Ureter (tissue), 1 donor: ENCODE results near the gene ZNF575. TPM values are rescaled to one million over a fixed set of nuclear protein-coding genes. Genes with fewer than 3 reads are reported as not detected.
"Not testable (repeated sequence)": the region's sequence is repeated elsewhere in the genome, so short reads cannot be mapped to it uniquely, and the experiment has no call there.

ENCODE experiments used
- DNase-seq: peaks from one replicate; pipeline ENCODE4 v3.0.0-alpha.2; 2020; ENCODE audit warnings: low spot score
- total RNA-seq: library from RNA; stranded (reverse); gene quantifications from one replicate; pipeline ENCODE4 v1.2.4, GENCODE V29; 2023
- donor health status: DM: yes; HTN: yes; CAD: no.

ZNF575 gene
- total RNA-seq, 1 donor from 2014 or later, result 2.1 TPM

DNA sequence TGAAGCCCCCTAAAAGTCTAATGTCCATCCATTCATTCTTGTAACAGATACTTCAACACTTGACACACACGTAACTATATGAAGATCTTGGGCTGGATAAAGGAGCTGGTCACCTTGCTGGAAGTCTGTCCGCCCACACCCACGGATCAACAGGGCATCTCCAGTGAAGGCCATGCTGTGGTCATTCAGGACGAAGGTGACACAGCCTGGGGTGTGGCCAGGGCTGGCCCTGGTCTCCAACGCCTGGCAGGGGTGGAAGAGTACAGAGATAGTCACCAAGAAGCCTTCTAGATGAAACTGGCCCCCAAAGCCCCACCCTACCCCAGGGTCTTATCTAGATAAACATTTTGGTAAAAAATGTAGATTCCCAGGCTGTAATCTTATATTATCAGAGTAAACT, 21.7 kb upstream of the ZNF575 start:
- DNase-seq, result no peak

DNA sequence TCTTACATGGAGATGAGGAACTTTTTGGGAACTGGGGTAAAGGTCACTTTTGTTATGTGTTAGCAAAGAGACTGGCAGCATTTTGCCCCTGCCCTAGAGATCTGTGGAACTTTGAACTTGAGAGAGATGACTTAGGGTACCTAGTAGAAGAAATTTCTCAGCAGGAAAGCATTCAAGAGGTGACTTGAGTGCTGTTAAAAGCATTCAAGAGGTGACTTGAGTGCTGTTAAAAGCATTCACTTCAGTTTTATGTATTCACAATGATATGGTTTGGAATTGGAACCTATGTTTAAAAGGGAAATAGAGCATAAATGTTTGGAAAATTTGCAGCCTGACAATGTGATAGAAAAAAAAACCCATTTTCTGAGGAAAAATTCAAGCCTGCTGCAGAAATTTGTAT, 20.6 kb upstream of the ZNF575 start:
- DNase-seq, result not testable (repeated sequence)

DNA sequence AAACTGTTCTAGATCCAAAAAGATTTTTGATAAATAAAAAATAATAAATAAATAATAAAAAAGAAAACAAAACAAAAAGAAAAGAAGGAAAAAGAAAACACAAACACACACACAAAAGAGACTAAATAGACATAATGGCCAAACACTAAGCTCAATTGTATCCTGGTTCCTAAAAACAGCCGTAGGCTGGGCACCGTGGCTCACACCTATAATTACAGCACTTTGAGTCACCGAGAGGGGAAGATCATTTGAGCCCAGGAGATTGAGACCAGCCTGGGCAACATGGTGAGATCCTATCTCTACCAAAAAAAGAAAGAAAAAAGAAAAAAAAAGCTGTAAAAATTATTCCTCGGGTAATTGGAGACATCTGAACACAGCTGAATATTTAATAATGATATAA, 14.9 kb upstream of the ZNF575 start:
- no peak for DNase-seq

DNA sequence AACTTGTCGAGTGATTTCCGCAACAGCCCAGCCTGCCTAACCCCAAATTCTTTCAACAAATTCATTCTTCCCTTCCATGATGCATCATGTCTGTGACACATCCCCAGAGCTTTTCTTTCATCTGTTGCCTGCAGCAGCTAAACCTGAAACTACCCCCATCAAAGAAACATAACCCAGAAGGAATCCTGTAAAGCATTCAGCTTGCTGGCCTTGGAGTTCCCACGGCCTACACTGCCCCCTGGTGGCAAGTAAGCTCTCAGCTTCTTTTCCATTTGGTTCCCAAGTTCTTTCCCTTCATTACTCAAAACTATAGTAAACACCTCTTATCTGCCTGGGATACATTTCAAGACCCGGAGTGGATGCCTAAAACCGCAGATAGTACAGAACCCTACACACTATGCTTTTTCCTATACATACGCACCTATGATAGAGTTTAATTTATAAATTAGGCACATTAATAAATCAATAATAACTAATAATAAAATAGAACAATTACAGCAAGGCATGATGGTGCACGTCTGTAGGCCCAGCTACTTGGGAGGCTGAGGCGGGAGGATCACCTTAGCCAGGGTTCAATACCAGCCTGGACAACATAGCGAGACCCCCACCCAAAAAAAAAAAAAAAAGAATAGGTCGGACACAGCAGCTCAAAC, 13.4 kb upstream of the ZNF575 start:
- peak; percentile 82 for DNase-seq

DNA sequence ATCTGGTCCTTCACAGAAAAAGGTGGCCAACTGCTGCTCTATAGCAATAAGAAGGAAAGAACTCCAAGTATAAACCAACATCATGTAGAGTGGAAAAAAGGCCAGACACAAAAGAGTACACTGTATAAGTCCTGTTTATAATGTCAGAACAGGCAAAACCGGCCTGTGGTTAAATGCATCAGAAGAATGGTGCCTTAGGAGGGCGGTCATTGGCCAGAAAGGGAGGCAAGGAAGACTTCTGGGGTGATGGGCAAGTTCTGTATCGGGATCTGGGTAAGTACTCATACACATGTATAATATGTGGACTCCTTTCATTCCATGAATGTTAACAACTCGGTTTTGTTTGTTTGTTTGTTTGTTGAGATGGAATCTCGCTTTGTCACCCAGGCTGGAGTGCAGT, 10.1 kb upstream of the ZNF575 start:
- DNase-seq, result no peak

DNA sequence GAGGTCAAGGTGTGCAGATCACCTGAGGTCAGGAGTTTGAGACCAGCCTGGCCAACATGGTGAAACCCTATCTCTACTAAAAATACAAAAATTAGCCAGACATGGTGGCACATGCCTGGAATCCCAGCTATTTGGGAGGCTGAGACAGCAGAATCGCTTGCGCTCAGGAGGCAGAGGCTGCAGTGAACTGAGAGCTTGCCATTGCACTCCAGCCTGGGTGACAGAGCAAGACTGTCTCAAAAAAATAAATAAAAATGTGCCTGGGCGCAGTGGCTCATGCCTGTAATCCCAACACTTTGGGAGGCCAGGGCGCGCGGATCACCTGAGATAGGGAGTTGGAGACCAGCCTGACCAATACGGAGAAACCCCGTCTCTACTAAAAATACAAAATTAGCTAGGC, 9.3 kb upstream of the ZNF575 start:
- DNase-seq, result not testable (repeated sequence)

DNA sequence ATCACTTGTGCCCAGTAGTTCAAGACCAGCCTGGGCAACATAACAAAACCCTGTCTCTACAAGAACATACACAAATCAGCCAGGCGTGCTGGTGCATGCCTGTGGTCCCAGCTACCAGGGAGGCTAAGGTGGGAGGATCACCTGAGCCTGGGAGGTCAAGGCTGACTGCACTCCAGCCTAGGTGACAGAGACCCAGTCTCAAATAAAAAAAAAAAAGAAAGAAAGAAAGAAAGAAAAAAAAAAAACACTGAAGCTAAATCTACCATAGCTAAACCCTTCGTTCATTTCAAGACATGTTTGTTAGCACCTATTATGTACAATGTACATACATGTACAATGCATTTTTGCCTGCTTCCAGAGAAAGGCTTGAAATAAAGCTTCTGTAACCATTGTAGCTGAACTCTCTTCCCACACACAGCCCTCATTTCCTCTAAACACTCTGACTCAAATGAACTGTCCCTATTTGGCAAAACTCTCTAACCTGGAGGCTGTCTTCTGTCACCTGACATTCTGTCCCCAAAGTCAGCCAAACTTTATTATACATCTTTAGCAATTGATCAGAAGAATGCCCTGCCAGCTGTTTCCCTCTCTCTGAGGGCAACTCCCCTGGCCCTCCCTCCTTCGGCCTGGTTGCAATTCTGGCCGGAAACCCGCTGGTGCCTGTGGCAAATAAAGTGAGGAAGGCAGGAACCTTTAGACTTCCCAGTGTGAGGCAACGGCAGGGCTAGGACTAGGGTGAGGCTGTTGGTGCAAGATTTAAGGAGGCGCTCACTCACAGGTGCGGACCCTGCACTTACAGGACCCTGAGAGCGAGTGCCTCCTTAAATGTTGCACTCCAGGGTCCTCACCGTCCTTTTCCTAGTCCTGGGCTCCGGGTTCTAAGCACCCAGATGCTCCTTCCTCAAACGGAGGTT, 7.8 kb upstream of the ZNF575 start:
- peak; percentile 73 for DNase-seq

DNA sequence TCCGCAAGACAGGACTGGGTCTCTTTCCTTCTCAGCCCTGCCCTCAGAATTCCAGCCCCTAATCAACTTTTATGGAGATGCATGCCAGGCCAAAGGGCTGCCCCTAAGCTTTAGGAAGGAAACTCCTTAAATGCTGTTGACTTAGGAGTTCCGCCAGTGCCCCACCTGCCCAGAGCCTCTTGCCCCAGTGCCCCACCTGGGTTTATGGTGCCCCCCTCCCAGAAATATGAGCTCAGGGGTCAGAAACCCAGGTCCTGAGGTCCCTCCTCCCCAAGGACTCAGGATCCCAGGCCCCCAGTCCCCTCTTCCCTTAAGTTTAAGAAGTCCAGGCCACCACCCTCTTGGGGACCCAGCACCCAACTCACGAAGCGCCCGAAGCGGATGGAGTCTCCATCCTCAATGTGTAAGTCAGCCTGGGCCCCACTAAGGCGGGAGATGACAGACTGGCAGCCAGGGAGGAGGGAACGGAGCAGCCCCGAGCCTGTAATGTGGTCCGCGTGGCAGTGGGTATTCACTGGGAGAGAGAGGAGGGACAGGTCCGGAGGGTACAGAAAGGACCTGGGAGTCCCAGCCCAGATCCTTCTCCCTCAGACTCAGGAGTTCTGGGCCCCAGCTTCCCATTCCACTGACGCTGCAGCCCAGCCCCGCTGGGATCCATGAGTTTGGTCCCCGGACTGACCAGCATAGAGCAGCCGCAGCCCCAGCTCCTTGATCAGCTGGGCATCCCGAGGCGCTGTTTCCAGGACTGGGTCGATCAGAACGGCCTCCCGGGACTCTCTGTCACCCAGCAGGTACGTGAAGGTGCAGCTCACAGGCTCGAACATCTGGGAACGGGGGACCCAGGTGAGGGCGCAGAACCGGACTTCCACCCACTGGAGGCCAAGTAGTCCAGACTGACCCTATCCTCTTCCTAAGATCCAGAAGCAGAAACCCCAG, 6.9 kb upstream of the ZNF575 start:
- DNase-seq, result no peak

DNA sequence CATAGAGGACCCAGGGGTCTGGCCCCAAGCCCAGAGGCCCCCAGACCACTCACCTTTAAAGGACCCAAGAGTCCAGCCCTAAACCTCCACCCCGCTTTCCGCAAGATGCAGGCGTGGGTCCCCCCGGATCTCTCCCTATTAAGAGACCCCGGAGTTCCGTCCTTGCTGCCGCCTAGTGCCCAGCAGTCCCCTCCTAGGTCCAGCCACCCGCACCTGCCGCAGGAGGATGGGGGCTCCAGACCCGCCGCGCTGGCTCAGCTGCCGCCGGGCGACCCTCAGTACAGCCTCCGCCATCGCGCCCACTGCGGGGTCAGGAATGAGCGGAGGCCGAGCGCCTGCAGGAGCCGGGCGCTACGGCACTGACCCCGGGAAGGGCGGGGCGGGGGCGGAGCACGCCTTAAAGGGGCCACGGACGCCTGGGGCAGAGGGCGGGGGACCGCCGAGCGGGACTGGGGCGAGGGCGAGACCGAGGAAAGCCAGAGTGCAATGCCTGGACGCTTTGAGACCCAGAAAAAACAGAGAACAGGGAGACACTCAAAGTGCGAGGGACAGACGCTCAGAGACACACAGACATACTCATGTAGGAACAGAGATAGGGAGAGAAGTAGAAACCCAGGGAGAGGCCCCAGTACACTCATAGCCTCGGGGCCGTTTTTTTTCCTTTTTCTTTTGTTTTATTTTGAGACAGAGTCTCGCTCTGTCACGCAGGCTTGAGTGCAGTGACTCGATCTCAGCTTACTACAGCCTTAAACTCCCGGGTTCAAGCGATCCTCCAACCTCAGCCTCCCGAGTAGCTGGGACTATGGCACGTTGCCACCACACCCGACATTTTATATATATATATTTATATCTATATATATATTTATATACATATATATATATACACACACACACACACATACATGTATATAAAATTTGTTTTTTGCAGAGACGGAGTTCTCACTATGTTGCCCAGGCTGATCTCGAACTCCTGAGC, 5.8 kb upstream of the ZNF575 start, which contains the start of gene ETHE1:
Gene ETHE1 (minus strand): TSS at position 318 of the 976 bp plus-strand sequence. CDS start 24 bp downstream, at position 294.
- DNase-seq, result peak; percentile 81

DNA sequence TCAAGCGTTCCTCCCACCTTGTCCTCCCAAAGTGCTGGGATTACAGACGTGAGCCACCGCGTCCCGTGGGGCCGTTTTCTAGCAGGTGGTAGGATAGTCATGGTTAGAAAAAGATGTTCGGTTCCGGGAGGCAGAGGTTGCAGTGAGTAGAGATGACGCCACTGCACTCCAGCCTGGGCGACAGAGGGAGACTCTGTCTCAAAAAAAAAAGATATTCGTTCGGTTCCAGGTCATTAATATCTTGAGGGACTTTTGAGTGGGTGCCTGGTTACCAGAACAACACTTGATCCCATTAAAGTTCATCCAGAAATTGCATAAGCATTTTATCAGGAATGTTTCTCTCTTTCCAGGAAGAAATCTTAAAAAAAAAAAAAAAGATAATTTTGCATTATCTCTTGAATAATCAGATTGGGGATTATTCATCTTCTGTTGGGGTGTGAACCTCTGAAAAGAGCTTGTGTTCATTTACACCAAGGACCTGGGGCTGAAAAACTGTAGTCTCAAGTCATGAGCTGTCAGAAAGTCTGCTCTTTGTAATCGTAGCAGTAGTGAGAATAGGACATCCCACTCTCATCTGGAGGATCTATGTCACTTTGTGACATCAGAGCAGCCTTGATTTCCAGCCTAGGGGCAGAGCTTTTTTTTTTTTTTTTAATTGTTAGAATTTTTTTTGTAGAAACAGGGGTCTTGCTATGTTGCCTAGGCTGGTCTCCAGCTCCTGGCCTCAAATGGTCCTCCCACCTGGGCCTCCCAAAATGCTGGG, 4.9 kb upstream of the ZNF575 start:
- DNase-seq, result no peak

DNA sequence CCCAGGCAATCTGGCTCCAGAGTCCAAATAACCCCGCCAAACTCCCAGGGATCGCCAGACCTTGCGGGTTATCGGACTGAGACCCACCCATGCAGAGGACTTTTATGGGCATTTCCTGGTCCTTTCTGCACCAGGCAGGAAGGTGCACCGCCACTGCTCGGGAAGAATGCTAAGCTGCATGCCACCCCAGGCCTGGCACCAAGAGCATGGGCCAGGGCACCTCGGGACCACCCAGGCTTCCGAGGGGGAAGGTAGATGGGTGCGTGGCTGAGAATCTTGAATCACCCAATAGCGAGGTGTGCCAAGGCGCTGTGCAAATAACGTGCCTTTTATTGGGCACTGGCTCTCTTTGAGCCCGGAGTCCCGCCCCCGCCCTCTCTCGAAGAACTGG, 422 bp upstream of the ZNF575 start:
- peak; percentile 66 for DNase-seq

DNA sequence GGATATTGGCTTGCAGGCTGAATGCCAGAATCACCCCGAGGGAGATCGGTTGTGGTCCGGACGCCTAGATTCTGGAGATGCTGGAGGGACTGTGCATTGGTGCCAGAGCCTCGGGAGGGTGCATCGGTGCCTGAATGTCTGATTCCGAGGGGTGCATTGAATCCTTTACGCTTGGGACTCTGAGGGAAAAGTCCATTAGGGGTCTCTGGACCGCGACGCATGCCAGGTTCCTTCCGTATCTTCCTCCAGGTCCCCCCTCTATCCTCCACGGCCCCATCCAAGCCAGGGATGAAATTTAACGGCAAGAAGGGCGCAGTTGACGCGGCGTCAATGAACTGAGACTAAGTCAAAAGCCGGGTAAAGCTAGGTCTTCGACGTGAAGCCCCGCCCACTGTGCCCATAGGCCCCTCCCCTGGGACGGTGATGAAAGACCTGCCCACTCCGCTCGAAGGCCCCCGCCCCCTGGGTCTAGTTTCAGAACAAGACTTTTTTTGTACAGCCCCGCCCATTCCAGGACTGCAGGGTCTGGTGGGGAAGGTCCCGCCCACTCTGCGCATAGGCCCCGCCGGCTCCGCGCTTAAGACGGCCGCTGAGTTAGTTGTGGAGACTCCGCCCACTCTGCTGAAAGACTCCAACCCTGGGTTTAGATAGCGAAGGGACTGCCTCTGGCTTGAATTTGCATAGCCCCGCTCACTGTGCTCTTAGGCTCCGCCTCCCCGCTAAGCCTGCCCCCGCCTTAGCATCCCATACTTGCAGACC, 737 bp downstream of the ZNF575 start:
- DNase-seq, result peak; percentile 99

DNA sequence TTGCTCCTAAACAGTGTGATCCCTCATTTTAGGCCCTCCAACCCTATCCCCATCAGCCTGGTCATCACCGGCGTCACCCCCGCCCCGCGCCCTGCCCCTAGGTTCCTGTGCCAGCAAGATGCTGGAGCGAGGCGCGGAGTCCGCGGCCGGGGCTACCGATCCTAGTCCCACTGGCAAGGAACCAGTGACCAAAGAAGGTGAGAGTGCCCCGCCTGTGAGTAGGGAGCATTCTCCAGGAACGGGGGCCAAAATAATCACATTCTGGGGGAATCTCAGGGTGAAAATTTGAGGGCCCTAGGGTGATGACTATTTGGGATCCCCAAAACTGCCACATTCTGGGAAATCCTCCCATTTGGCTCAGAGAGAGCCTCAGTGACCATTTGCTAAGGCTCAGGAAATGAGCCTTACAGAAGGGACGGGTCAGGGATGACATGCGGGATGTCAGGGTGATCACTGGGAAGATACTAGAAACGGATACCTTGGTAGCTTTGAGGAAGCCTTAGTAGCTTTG, 1.4 kb downstream of the ZNF575 start:
- DNase-seq, result no peak

DNA sequence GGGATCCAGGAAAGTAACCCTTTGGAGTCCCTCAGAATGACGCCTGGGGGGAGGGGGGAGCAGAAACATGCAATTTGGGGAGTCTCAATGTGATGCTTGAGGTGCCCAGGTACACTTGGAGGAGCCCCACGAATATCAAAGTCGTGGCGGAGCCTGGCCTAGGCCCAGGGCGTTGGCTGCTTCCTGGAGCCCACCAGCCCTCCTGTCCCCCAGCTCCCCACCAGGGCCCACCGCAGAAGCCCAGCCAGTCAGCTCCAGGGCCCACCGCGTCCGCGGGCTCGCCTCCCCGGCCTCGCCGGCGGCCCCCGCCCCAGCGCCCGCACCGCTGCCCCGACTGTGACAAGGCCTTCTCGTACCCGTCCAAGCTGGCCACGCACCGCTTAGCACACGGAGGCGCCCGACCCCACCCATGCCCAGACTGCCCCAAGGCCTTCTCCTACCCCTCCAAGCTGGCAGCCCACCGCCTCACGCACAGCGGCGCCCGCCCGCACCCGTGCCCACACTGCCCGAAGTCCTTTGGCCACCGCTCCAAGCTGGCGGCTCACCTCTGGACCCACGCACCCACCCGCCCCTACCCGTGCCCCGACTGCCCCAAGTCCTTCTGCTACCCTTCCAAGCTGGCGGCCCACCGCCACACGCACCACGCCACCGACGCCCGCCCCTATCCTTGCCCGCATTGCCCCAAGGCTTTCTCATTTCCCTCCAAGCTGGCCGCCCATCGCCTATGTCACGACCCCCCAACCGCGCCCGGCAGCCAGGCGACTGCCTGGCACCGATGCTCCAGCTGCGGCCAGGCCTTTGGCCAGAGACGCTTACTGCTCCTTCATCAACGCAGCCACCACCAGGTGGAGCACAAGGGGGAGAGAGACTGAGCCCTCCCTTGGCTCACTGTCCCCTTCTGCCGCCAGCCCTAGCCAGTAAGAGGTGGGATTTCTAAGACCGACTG, 2.1 kb downstream of the ZNF575 start:
- peak; percentile 79 for DNase-seq

DNA sequence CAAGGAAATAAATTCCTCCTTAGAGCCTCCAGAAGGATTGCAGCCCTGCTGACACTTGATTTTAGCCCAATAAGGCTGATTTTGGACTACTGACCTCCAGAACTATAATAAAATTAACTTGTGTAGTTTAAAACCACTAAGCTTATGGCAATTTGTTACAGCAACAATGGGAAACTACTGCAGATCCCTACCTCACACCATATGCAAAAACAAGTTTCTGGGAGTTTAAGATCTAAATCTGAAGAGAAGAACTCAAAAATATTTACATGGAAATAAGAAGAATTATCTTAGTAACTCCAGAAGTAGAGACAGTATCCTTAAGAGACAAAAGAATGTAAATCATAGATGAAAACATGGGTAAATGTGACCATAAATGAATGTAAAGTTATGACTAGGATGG, 5.9 kb downstream of the ZNF575 start:
- DNase-seq, result no peak

DNA sequence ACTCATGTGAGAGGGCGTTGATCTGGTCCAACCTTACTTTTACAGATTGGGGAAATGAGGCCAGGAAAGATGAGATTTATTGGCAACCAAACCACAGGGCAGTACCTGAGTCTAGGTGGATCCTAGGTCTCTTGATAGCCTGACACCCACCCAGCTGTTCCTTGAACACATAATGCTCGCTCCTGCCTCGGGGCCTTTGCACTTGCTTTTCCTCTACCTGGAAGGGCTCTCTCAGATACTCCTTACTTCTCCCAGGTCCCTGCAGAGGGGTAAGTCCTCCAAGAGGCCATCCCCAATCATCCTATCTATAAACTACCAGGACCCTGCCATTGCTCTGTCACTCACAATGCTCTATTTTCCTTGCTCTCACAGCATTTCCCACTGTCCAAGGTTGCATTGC, 7.4 kb downstream of the ZNF575 start:
- no peak for DNase-seq

DNA sequence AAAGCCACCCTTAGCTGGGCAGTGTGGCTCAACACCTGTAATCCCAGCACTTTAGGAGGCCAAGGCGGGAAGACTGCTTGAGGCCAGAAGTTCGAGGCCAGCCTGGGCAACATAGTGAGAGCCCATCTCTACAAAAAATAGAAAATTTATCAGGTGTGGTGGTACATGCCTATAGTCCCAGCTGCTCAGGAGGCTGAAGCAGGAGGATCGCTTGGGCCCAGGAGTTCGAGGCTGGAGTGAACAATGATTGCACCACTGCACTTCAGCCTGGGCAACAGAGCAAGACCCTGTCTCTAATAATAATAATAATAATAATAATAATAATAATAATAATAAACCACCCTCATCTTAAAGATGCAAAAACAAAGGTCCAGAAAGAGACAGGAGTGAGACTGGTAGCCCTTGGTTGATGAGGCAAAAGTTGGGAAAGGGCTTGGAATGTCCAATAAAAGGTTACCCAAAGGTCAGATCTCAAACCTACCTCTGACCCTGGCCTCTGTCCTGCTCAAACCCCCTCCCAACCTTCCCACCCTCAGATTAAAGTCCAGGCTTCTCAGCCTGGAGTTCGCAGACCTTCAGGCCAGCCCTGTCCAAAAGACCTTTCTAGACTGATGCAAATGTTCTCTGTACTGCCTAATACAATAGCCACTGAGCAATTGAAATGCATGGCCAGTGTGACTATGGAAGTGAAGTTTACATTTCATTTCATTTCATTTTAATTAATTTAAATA, 9.1 kb downstream of the ZNF575 start:
- DNase-seq, result no peak
